ENCODE results near the gene ZNF208. TPM values are rescaled to one million over a fixed set of nuclear protein-coding genes. Genes with fewer than 3 reads are reported as not detected.
A peak's percentile ranks its signal among the peaks of the same experiment; 100 is the strongest.
"Not testable (repeated sequence)": the region's sequence is repeated elsewhere in the genome, so short reads cannot be mapped to it uniquely, and the experiment has no call there.

Gene ZNF208
- polyA plus RNA-seq: 1.1 TPM

GRCh38 chr19:22010437-22011143 is at the start of gene ZNF208:
Gene ZNF208 (minus strand): TSS chr19:22010943. CDS start chr19:22010794, 149 bp downstream.
- Mint-ChIP-seq H3K4me3 (peak within 1 kb of the TSS; percentile 77 to 95 (median 86)), H3K9me3 (peaks cover 3 to 13% (median 8%) of the 10 kb centered on the region in 3 donors), H3K27ac (peak within 1 kb of the TSS in 1 of 3 donors; percentile 10)
- not testable (repeated sequence) for H3K27me3 Mint-ChIP-seq, H3K36me3 Mint-ChIP-seq, H3K4me1 Mint-ChIP-seq

- Mint-ChIP-seq H3K36me3 (peaks cover 2% of the 10 kb centered on the region), H3K9me3 (no peaks in the 10 kb centered on the region), H3K27me3 (no peaks in the 10 kb centered on the region), H3K27ac (peak overlapping the region; percentile 78 to 92 (median 90)), H3K4me3 (peak overlapping the region; percentile 94 to 98 (median 96)), H3K4me1 (peaks cover 0 to 5% (median 4%) of the 10 kb centered on the region in 3 donors)
Measured at GRCh38 chr19:22052644-22053013, 41.9 kb upstream of the ZNF208 start.

GRCh38 chr19:22041151-22041550 is 30.4 kb upstream of the ZNF208 start:
- H3K9me3 Mint-ChIP-seq, H3K27ac Mint-ChIP-seq, H3K27me3 Mint-ChIP-seq, H3K36me3 Mint-ChIP-seq, H3K4me1 Mint-ChIP-seq, H3K4me3 Mint-ChIP-seq: not testable (repeated sequence)

GRCh38 chr19:22030680-22031079 is 19.9 kb upstream of the ZNF208 start:
- Mint-ChIP-seq H3K4me1 (no peaks in the 10 kb centered on the region), H3K4me3 (no peak overlapping the region), H3K27ac (no peak overlapping the region), H3K27me3 (no peaks in the 10 kb centered on the region), H3K36me3 (no peaks in the 10 kb centered on the region), H3K9me3 (peaks cover 0 to 6% (median 5%) of the 10 kb centered on the region in 3 donors)

GRCh38 chr19:22026687-22027086 is 15.9 kb upstream of the ZNF208 start:
- Mint-ChIP-seq H3K27me3 (no peaks in the 10 kb centered on the region), H3K36me3 (no peaks in the 10 kb centered on the region), H3K4me3 (no peak overlapping the region), H3K4me1 (no peaks in the 10 kb centered on the region), H3K9me3 (peaks cover 0 to 5% (median 3%) of the 10 kb centered on the region in 3 donors), H3K27ac (no peak overlapping the region)

- not testable (repeated sequence) for H3K27ac Mint-ChIP-seq, H3K4me1 Mint-ChIP-seq, H3K4me3 Mint-ChIP-seq, H3K9me3 Mint-ChIP-seq, H3K36me3 Mint-ChIP-seq, H3K27me3 Mint-ChIP-seq
Measured at GRCh38 chr19:22025539-22025938, 14.8 kb upstream of the ZNF208 start.

- Mint-ChIP-seq H3K9me3 (peaks cover 14 to 57% (median 36%) of the 10 kb centered on the region in 3 donors), H3K27ac (no peak overlapping the region), H3K36me3 (peaks cover 2% of the 10 kb centered on the region), H3K4me1 (no peaks in the 10 kb centered on the region), H3K4me3 (no peak overlapping the region), H3K27me3 (no peaks in the 10 kb centered on the region)
Measured at GRCh38 chr19:21970466-21970865, 40.3 kb downstream of the ZNF208 start.

GRCh38 chr19:21947775-21948174 is 63.0 kb downstream of the ZNF208 start:
- H3K27ac Mint-ChIP-seq: no peak overlapping the region
- peaks cover 5% of the 10 kb centered on the region for H3K36me3 Mint-ChIP-seq
- no peaks in the 10 kb centered on the region for H3K27me3 Mint-ChIP-seq
- peaks cover 7 to 36% (median 15%) of the 10 kb centered on the region in 3 donors for H3K9me3 Mint-ChIP-seq
- no peak overlapping the region for H3K4me3 Mint-ChIP-seq
- H3K4me1 Mint-ChIP-seq: no peaks in the 10 kb centered on the region

- no peaks in the 10 kb centered on the region for H3K27me3 Mint-ChIP-seq
- H3K4me1 Mint-ChIP-seq: no peaks in the 10 kb centered on the region
- H3K9me3 Mint-ChIP-seq: peaks cover 3 to 22% (median 4%) of the 10 kb centered on the region in 3 donors
- H3K27ac Mint-ChIP-seq: no peak overlapping the region
- H3K4me3 Mint-ChIP-seq: no peak overlapping the region
- no peaks in the 10 kb centered on the region for H3K36me3 Mint-ChIP-seq
Measured at GRCh38 chr19:21940684-21941083, 70.1 kb downstream of the ZNF208 start.

GRCh38 chr19:21934593-21934992 is 76.2 kb downstream of the ZNF208 start:
- H3K27me3 Mint-ChIP-seq: no peaks in the 10 kb centered on the region
- no peak overlapping the region for H3K4me3 Mint-ChIP-seq
- no peaks in the 10 kb centered on the region for H3K4me1 Mint-ChIP-seq
- peaks cover 5 to 19% (median 12%) of the 10 kb centered on the region in 3 donors for H3K9me3 Mint-ChIP-seq
- H3K36me3 Mint-ChIP-seq: no peaks in the 10 kb centered on the region
- no peak overlapping the region for H3K27ac Mint-ChIP-seq

- Mint-ChIP-seq H3K9me3 (peaks cover 5 to 16% (median 13%) of the 10 kb centered on the region in 3 donors), H3K27me3 (no peaks in the 10 kb centered on the region), H3K36me3 (no peaks in the 10 kb centered on the region), H3K4me1 (no peaks in the 10 kb centered on the region), H3K27ac (no peak overlapping the region), H3K4me3 (no peak overlapping the region)
Measured at GRCh38 chr19:21934131-21934530, 76.6 kb downstream of the ZNF208 start.

GRCh38 chr19:21922276-21922675 is 88.5 kb downstream of the ZNF208 start:
- H3K9me3 Mint-ChIP-seq: peaks cover 6 to 39% (median 7%) of the 10 kb centered on the region in 3 donors
- no peak overlapping the region for H3K27ac Mint-ChIP-seq

GRCh38 chr19:21921691-21922180 is 89.0 kb downstream of the ZNF208 start:
- H3K4me1 Mint-ChIP-seq: no peaks in the 10 kb centered on the region
- H3K4me3 Mint-ChIP-seq: no peak overlapping the region
- H3K36me3 Mint-ChIP-seq: peaks cover 2% of the 10 kb centered on the region
- H3K27ac Mint-ChIP-seq: no peak overlapping the region
- H3K27me3 Mint-ChIP-seq: no peaks in the 10 kb centered on the region
- peaks cover 7 to 45% (median 10%) of the 10 kb centered on the region in 3 donors for H3K9me3 Mint-ChIP-seq

More at GRCh38 chr19:21922276-21922675, 88.5 kb downstream of the ZNF208 start:
- Mint-ChIP-seq H3K36me3 (peaks cover 2% of the 10 kb centered on the region), H3K27me3 (no peaks in the 10 kb centered on the region), H3K4me3 (no peak overlapping the region), H3K4me1 (no peaks in the 10 kb centered on the region)

- H3K4me3 Mint-ChIP-seq: no peak overlapping the region
- no peaks in the 10 kb centered on the region for H3K4me1 Mint-ChIP-seq
- peaks cover 2% of the 10 kb centered on the region for H3K36me3 Mint-ChIP-seq
- no peak overlapping the region for H3K27ac Mint-ChIP-seq
- H3K27me3 Mint-ChIP-seq: no peaks in the 10 kb centered on the region
- H3K9me3 Mint-ChIP-seq: peaks cover 4 to 59% (median 10%) of the 10 kb centered on the region in 3 donors
Measured at GRCh38 chr19:21915411-21915810, 95.3 kb downstream of the ZNF208 start.

- peaks cover 2% of the 10 kb centered on the region for H3K36me3 Mint-ChIP-seq
- no peaks in the 10 kb centered on the region for H3K27me3 Mint-ChIP-seq
- no peak overlapping the region for H3K27ac Mint-ChIP-seq
- no peak overlapping the region for H3K4me3 Mint-ChIP-seq
- H3K9me3 Mint-ChIP-seq: peaks cover 2 to 51% (median 11%) of the 10 kb centered on the region in 3 donors
- no peaks in the 10 kb centered on the region for H3K4me1 Mint-ChIP-seq
Measured at GRCh38 chr19:21912654-21913053, 98.1 kb downstream of the ZNF208 start.

GRCh38 chr19:21910318-21910717 is 100.4 kb downstream of the ZNF208 start:
- Mint-ChIP-seq H3K27ac (no peak overlapping the region), H3K9me3 (peaks cover 2 to 48% (median 6%) of the 10 kb centered on the region in 3 donors), H3K4me3 (no peak overlapping the region), H3K4me1 (no peaks in the 10 kb centered on the region), H3K27me3 (no peaks in the 10 kb centered on the region), H3K36me3 (peaks cover 2% of the 10 kb centered on the region)

Measured in IgD-negative memory B cell (primary cell).